Measurements from ENCODE around the gene CRY2.
"Not testable (repeated sequence)": the region's sequence is repeated elsewhere in the genome, so short reads cannot be mapped to it uniquely, and the experiment has no call there.

CRY2 gene

GRCh38 chr11:45807792-45808238 lies 39.5 kb upstream of the CRY2 start:
- TF ChIP-seq CTCF (IDR thresholded peaks at IDR 0.05; ENCODE audit: insufficient read depth, low read depth, low read length, missing control alignments), result no peak
- no peak for DNase-seq (ENCODE audit: low read depth)
- no peak overlapping the region for H3K4me3 ChIP-seq (ENCODE audit: low read depth, low read length)

- DNase-seq (ENCODE audit: low read depth); H3K4me3 ChIP-seq (ENCODE audit: low read depth, low read length): not testable (repeated sequence)
These were observed 38.8 kb upstream of the CRY2 start for GRCh38 chr11:45808427-45808826.

GRCh38 chr11:45809456-45810395 lies 37.5 kb upstream of the CRY2 start:
- DNase-seq (ENCODE audit: low read depth), result no peak
- no peak overlapping the region for H3K4me3 ChIP-seq (ENCODE audit: low read depth, low read length)
- no peak for TF ChIP-seq CTCF (IDR thresholded peaks at IDR 0.05; ENCODE audit: insufficient read depth, low read depth, low read length, missing control alignments)

- H3K4me3 ChIP-seq (ENCODE audit: low read depth, low read length), result no peak overlapping the region
- no peak for DNase-seq (ENCODE audit: low read depth)
- TF ChIP-seq CTCF (IDR thresholded peaks at IDR 0.05; ENCODE audit: insufficient read depth, low read depth, low read length, missing control alignments), result no peak
These were observed 36.7 kb upstream of the CRY2 start for GRCh38 chr11:45810431-45811108.

- DNase-seq (ENCODE audit: low read depth), result no peak
- no peak overlapping the region for H3K4me3 ChIP-seq (ENCODE audit: low read depth, low read length)
- TF ChIP-seq CTCF (IDR thresholded peaks at IDR 0.05; ENCODE audit: insufficient read depth, low read depth, low read length, missing control alignments), result no peak
These were observed 36.2 kb upstream of the CRY2 start for GRCh38 chr11:45811109-45811435.

GRCh38 chr11:45811571-45812290 lies 35.5 kb upstream of the CRY2 start:
- H3K4me3 ChIP-seq (ENCODE audit: low read depth, low read length), result no peak overlapping the region
- DNase-seq (ENCODE audit: low read depth), result no peak
- TF ChIP-seq CTCF (IDR thresholded peaks at IDR 0.05; ENCODE audit: insufficient read depth, low read depth, low read length, missing control alignments), result no peak

Data from GM12865 (cell line).